ENCODE data around the gene LDB2. TPM values are rescaled to one million over a fixed set of nuclear protein-coding genes. Genes with fewer than 3 reads are reported as not detected.
"Not testable (repeated sequence)": the region's sequence is repeated elsewhere in the genome, so short reads cannot be mapped to it uniquely, and the experiment has no call there.

The LDB2 gene
- total RNA-seq, 1 donor from 2014 or later, result 60.4 TPM

GRCh38 chr4:16593386-16593785 lies 305.1 kb downstream of the LDB2 start:
- DNase-seq, result no peak

- DNase-seq, result no peak
These were observed 307.1 kb downstream of the LDB2 start for GRCh38 chr4:16591272-16591826.

- no peak for DNase-seq
These were observed 307.6 kb downstream of the LDB2 start for GRCh38 chr4:16590797-16591196.

- no peak for DNase-seq
These were observed 309.8 kb downstream of the LDB2 start for GRCh38 chr4:16588651-16589050.

- no peak for DNase-seq
These were observed 310.3 kb downstream of the LDB2 start for GRCh38 chr4:16588149-16588548.

- DNase-seq, result no peak
These were observed 313.4 kb downstream of the LDB2 start for GRCh38 chr4:16585053-16585452.

GRCh38 chr4:16583764-16584163 lies 314.7 kb downstream of the LDB2 start:
- DNase-seq, result no peak

GRCh38 chr4:16582526-16582925 lies 315.9 kb downstream of the LDB2 start:
- DNase-seq, result no peak

GRCh38 chr4:16582036-16582435 lies 316.4 kb downstream of the LDB2 start:
- no peak for DNase-seq

- DNase-seq, result no peak
These were observed 317.3 kb downstream of the LDB2 start for GRCh38 chr4:16581117-16581516.

- DNase-seq, result no peak
These were observed 317.9 kb downstream of the LDB2 start for GRCh38 chr4:16580514-16580913.

- DNase-seq, result no peak
These were observed 318.6 kb downstream of the LDB2 start for GRCh38 chr4:16579866-16580265.

- no peak for DNase-seq
These were observed 321.3 kb downstream of the LDB2 start for GRCh38 chr4:16577177-16577576.

GRCh38 chr4:16574981-16575380 lies 323.5 kb downstream of the LDB2 start:
- DNase-seq, result no peak

- DNase-seq, result no peak
These were observed 324.7 kb downstream of the LDB2 start for GRCh38 chr4:16573739-16574138.

- no peak for DNase-seq
These were observed 325.2 kb downstream of the LDB2 start for GRCh38 chr4:16573206-16573605.

- no peak for DNase-seq
These were observed 325.8 kb downstream of the LDB2 start for GRCh38 chr4:16572631-16573030.

- DNase-seq, result no peak
These were observed 326.3 kb downstream of the LDB2 start for GRCh38 chr4:16572161-16572560.

GRCh38 chr4:16569790-16570189 lies 328.7 kb downstream of the LDB2 start:
- no peak for DNase-seq

- not testable (repeated sequence) for DNase-seq
These were observed 341.1 kb downstream of the LDB2 start for GRCh38 chr4:16557316-16557715.

- DNase-seq, result no peak
These were observed 343.3 kb downstream of the LDB2 start for GRCh38 chr4:16555156-16555555.

GRCh38 chr4:16550531-16550930 lies 347.9 kb downstream of the LDB2 start:
- DNase-seq, result no peak

- no peak for DNase-seq
These were observed 352.8 kb downstream of the LDB2 start for GRCh38 chr4:16545656-16546055.

- no peak for DNase-seq
These were observed 353.6 kb downstream of the LDB2 start for GRCh38 chr4:16544869-16545268.

GRCh38 chr4:16544251-16544721 lies 354.2 kb downstream of the LDB2 start:
- no peak for DNase-seq

Data from skin of body (tissue), 2 donors.